GM18873 (cell line): ENCODE results near the gene AOAH.
"Not testable (repeated sequence)": the region's sequence is repeated elsewhere in the genome, so short reads cannot be mapped to it uniquely, and the experiment has no call there.

ENCODE experiments used
- ATAC-seq: cut with Tn5 transposase; IDR thresholded peaks from one replicate; pipeline ENCODE4 v1.9.1; 2021; ENCODE audit warnings: mild to moderate bottlenecking, moderate library complexity, moderate number of reproducible peaks; ENCODE audit not compliant: unreplicated experiment, low FRiP score

Gene AOAH

GRCh38 chr7:36488672-36489071 lies 235.6 kb downstream of the AOAH start:
- not testable (repeated sequence) for ATAC-seq

- no peak for ATAC-seq
These were observed 236.4 kb downstream of the AOAH start for GRCh38 chr7:36487756-36488336.

- ATAC-seq = no peak
These were observed 238.0 kb downstream of the AOAH start for GRCh38 chr7:36486336-36486735.

- ATAC-seq = no peak
These were observed 240.0 kb downstream of the AOAH start for GRCh38 chr7:36484265-36484664.

- not testable (repeated sequence) for ATAC-seq
These were observed 240.4 kb downstream of the AOAH start for GRCh38 chr7:36483853-36484252.

- no peak for ATAC-seq
These were observed 245.5 kb downstream of the AOAH start for GRCh38 chr7:36478745-36479144.

GRCh38 chr7:36475381-36475780 lies 248.9 kb downstream of the AOAH start:
- ATAC-seq = no peak

- no peak for ATAC-seq
These were observed 249.3 kb downstream of the AOAH start for GRCh38 chr7:36475011-36475342.

- ATAC-seq = no peak
These were observed 249.8 kb downstream of the AOAH start for GRCh38 chr7:36474283-36475010.

- no peak for ATAC-seq
These were observed 250.6 kb downstream of the AOAH start for GRCh38 chr7:36473454-36474282.

GRCh38 chr7:36472141-36472729 lies 252.1 kb downstream of the AOAH start:
- no peak for ATAC-seq

- no peak for ATAC-seq
These were observed 255.1 kb downstream of the AOAH start for GRCh38 chr7:36469236-36469635.

- no peak for ATAC-seq
These were observed 255.8 kb downstream of the AOAH start for GRCh38 chr7:36468370-36469101.

- ATAC-seq = not testable (repeated sequence)
These were observed 258.3 kb downstream of the AOAH start for GRCh38 chr7:36466001-36466400.

GRCh38 chr7:36464271-36464670 lies 260.0 kb downstream of the AOAH start:
- ATAC-seq = no peak
